Progenitor cell of endocrine pancreas (in vitro differentiated cells): ENCODE measurements around the gene LIPF. TPM values are rescaled to one million over a fixed set of nuclear protein-coding genes. Genes with fewer than 3 reads are reported as not detected.

ENCODE experiments used
- DNase-seq: peaks from one replicate; pipeline ENCODE4 v3.0.0; 2021; ENCODE audit warnings: low spot score; ENCODE audit not compliant: unreplicated experiment
- H3K27ac Mint-ChIP-seq: 2 replicates; pipeline ENCODE4 v1.8.0; 2021; ENCODE audit warnings: mild to moderate bottlenecking, moderate library complexity, mixed read lengths
- H3K27me3 Mint-ChIP-seq: 2 replicates; pipeline ENCODE4 v1.8.0; 2021; ENCODE audit warnings: mixed read lengths
- H3K36me3 Mint-ChIP-seq: 2 replicates; pipeline ENCODE4 v1.8.0; 2022; ENCODE audit warnings: mixed read lengths; ENCODE audit not compliant: insufficient read depth
- H3K4me1 Mint-ChIP-seq: 2 replicates; pipeline ENCODE4 v1.8.0; 2021; ENCODE audit warnings: low read depth, mixed read lengths
- H3K4me3 Mint-ChIP-seq: 2 replicates; pipeline ENCODE4 v1.8.0; 2021; ENCODE audit warnings: low read depth, mild to moderate bottlenecking, moderate library complexity, mixed read lengths
- H3K9me3 Mint-ChIP-seq: 2 replicates; pipeline ENCODE4 v1.8.0; 2021; ENCODE audit warnings: low read depth, mixed read lengths
- total RNA-seq: library from RNA; stranded (reverse); gene quantifications from 2 replicates; pipeline ENCODE4 v1.2.1, GENCODE V29; 2021
- TF ChIP-seq, protein P1 (sequence below): fragments of 200-600 bp; sonication (generic); IDR thresholded peaks from one replicate; pipeline ENCODE4 v1.5.0; 2021; ENCODE audit warnings: antibody characterized with exemption, mild to moderate bottlenecking; ENCODE audit not compliant: unreplicated experiment

Gene LIPF
- total RNA-seq, 1 donor from 2014 or later, result not detected

DNA sequence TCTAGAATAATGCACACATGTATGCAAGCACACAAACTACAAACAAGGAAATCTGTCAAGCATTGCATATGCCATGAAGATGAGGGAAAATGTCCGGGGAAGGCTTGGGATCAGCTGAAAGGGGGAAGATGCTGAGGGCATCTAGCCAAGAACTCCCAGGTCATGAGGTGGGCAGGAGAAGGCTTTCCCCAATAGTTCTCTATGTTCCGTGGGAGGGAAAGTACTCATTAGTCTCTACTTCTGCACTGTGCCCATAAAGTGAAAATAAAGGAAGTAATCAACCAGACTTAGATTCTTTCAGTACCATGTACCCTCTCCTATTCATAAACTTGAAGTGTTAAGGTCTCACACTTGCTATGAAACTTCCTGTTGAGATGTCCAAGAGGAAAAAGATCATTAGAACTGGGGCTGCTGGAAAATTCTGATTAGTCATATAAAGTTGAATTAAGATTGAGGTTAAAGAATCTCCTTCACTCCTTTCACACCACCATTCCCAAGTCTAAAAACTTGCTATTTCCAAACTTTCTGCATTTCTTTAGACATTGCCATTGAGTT lies 17.1 kb upstream of the LIPF start:
- Mint-ChIP-seq H3K27me3 (peaks cover 23% of the 10 kb centered on the region), H3K4me1 (no peaks in the 10 kb centered on the region)

DNA sequence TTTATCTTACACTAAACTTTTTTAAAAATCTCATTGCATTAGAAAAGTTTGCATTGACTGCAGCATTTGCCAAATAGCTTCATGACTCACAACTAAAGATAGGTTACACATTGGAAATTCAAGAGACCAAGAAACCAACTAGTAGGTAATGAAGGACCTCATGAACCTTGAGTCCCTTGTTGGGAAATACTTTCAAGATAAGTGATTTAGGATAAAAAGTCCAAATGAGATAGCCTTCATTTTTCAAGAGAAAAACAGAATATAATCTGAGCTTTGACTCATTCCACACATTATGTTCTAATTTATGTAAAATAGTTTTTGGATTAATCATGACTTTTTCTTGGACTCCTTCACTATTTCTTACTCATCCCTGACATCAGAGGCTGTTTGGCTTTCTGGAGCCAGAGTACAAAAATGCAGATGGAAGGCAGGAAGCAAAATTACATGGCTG lies 13.1 kb upstream of the LIPF start:
- Mint-ChIP-seq H3K4me3 (no peak overlapping the region), H3K9me3 (no peaks in the 10 kb centered on the region), H3K27me3 (peaks cover 19% of the 10 kb centered on the region), H3K36me3 (no peaks in the 10 kb centered on the region), H3K27ac (no peak overlapping the region), H3K4me1 (no peaks in the 10 kb centered on the region)
- DNase-seq, result no peak
- TF ChIP-seq, protein P1, sequence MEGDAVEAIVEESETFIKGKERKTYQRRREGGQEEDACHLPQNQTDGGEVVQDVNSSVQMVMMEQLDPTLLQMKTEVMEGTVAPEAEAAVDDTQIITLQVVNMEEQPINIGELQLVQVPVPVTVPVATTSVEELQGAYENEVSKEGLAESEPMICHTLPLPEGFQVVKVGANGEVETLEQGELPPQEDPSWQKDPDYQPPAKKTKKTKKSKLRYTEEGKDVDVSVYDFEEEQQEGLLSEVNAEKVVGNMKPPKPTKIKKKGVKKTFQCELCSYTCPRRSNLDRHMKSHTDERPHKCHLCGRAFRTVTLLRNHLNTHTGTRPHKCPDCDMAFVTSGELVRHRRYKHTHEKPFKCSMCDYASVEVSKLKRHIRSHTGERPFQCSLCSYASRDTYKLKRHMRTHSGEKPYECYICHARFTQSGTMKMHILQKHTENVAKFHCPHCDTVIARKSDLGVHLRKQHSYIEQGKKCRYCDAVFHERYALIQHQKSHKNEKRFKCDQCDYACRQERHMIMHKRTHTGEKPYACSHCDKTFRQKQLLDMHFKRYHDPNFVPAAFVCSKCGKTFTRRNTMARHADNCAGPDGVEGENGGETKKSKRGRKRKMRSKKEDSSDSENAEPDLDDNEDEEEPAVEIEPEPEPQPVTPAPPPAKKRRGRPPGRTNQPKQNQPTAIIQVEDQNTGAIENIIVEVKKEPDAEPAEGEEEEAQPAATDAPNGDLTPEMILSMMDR, result no peak

More for the DNA sequence above, 17.1 kb upstream of the LIPF start:
- Mint-ChIP-seq H3K4me3 (no peak overlapping the region), H3K9me3 (no peaks in the 10 kb centered on the region), H3K27ac (no peak overlapping the region), H3K36me3 (no peaks in the 10 kb centered on the region)
- no peak for DNase-seq
- TF ChIP-seq, protein P1, result no peak

DNA sequence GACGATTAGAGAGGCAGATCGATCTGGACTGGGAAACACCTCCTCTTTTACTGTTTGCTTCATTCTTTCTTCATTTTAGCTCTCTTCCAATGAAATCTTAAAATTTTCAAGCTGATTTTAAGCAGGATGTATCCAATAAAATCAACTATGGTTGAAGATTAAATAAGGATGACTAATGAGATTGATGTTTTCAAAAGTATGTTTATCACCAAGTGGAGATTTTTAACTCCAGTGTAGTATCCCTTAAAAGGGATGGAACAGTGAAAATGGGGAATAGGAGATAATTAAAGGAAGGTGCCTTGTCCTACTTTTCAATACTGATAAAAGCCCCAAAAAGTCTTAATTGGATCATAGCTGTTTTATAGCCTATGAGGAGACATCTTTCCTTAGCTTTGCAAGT lies 11.6 kb upstream of the LIPF start:
- H3K27ac Mint-ChIP-seq, result no peak overlapping the region
- no peaks in the 10 kb centered on the region for H3K9me3 Mint-ChIP-seq
- H3K4me3 Mint-ChIP-seq, result no peak overlapping the region
- H3K36me3 Mint-ChIP-seq, result no peaks in the 10 kb centered on the region
- TF ChIP-seq, protein P1, result no peak
- DNase-seq, result no peak
- H3K27me3 Mint-ChIP-seq, result peaks cover 12% of the 10 kb centered on the region
- H3K4me1 Mint-ChIP-seq, result no peaks in the 10 kb centered on the region

DNA sequence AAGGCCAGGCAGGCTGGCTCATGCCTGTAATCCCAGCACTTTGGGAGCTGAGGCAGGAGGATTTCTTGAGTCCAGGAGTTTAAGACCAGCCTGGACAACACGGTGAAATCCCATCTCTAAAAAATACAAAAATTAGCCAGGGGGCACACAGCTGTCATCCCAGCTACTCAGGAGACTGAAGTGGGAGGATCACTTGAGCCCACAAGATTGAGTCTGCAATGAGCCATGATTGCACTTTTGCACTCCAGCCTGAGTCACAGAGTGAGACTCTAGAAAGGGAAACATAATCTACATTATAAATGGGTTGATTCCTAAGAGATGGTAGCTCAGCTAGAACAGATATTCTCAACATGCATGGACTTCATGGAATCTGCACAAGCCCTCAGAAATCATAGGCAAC lies 6.3 kb upstream of the LIPF start:
- DNase-seq, result no peak
- Mint-ChIP-seq H3K36me3 (no peaks in the 10 kb centered on the region), H3K27me3 (peaks cover 7% of the 10 kb centered on the region)

DNA sequence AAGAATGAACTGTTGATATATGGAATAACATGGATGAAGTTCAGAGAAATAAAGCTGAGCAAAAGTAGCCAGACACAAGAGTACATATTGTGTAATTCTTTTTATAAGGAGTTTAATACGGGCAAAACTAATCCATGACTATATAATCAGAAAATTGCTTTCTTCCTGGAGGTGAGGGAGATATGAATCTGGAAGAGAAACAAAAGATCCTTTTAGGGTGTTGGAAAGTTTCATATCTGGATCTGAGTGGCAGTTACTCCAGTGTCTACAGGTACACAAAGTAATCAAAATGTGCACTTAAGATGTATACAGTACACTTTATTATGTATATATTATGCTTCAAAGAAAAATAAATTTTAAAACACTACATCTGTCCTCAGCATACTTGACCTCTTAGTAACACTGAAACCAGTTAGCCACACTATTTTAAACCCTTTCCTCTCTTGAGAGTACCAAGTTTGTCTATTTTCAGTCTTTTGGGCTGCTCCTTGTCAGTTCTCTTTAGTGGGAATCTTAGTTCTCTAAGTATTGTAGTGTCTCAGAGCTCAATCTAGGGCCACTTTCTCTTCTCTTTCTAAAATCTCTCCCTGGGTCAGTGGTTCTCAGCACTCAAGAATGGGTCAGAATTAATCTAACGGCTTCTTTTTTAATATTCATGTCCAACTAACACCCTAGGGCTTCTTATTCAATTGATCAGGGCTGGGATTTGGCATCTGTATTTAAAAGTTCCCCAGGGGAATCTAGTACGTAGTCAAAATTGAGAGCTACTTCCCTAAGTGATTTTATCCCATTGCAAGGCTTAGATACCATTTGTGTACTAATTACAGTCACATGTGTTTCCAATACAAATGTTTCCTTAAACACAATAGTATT lies 4.3 kb upstream of the LIPF start:
- H3K27ac Mint-ChIP-seq, result no peak overlapping the region
- H3K36me3 Mint-ChIP-seq, result no peaks in the 10 kb centered on the region
- peaks cover 7% of the 10 kb centered on the region for H3K27me3 Mint-ChIP-seq
- H3K9me3 Mint-ChIP-seq, result no peaks in the 10 kb centered on the region
- DNase-seq, result no peak
- no peak overlapping the region for H3K4me3 Mint-ChIP-seq
- TF ChIP-seq, protein P1, result no peak
- H3K4me1 Mint-ChIP-seq, result no peaks in the 10 kb centered on the region

More for the DNA sequence above, 6.3 kb upstream of the LIPF start:
- Mint-ChIP-seq H3K4me1 (no peaks in the 10 kb centered on the region), H3K9me3 (no peaks in the 10 kb centered on the region), H3K4me3 (no peak overlapping the region), H3K27ac (no peak overlapping the region)
- TF ChIP-seq, protein P1, result no peak
